Transverse colon (tissue), 3 donors: ENCODE data around the gene F9.

Source experiments
- POLR2A ChIP-seq: fragments of 450-650 bp; IDR thresholded peaks from one replicate; pipeline ENCODE4 v1.6.1; 2016; ENCODE audit warnings: antibody characterized with exemption, mild to moderate bottlenecking, moderate library complexity
- TF ChIP-seq, protein P1 (sequence below), 5 experiments: fragments of 200-600 bp in 3 of 5; fragments of 450-650 bp in 2 of 5; sonication (generic) in 3 of 5; IDR thresholded peaks; 1 replicate in 2 of 5; 2 replicates in 3 of 5; pipeline ENCODE4 v1.5.1; 2016 to 2017; ENCODE audit warnings: antibody characterized with exemption in 5 of 5, inconsistent platforms in 3 of 5, mild to moderate bottlenecking in 2 of 5, moderate library complexity in 1 of 5

- TF ChIP-seq, protein P1, sequence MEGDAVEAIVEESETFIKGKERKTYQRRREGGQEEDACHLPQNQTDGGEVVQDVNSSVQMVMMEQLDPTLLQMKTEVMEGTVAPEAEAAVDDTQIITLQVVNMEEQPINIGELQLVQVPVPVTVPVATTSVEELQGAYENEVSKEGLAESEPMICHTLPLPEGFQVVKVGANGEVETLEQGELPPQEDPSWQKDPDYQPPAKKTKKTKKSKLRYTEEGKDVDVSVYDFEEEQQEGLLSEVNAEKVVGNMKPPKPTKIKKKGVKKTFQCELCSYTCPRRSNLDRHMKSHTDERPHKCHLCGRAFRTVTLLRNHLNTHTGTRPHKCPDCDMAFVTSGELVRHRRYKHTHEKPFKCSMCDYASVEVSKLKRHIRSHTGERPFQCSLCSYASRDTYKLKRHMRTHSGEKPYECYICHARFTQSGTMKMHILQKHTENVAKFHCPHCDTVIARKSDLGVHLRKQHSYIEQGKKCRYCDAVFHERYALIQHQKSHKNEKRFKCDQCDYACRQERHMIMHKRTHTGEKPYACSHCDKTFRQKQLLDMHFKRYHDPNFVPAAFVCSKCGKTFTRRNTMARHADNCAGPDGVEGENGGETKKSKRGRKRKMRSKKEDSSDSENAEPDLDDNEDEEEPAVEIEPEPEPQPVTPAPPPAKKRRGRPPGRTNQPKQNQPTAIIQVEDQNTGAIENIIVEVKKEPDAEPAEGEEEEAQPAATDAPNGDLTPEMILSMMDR (IDR thresholded peaks at IDR 0.05) = no peak
- no peak for TF ChIP-seq POLR2A
Observed at GRCh38 chrX:139508099-139508498, 22.4 kb upstream of the F9 start.
